ENCODE measurements around the gene PWWP2A.

GRCh38 chr5:160075073-160075472 lies 44.2 kb downstream of the PWWP2A start:
- TF ChIP-seq, protein P1, sequence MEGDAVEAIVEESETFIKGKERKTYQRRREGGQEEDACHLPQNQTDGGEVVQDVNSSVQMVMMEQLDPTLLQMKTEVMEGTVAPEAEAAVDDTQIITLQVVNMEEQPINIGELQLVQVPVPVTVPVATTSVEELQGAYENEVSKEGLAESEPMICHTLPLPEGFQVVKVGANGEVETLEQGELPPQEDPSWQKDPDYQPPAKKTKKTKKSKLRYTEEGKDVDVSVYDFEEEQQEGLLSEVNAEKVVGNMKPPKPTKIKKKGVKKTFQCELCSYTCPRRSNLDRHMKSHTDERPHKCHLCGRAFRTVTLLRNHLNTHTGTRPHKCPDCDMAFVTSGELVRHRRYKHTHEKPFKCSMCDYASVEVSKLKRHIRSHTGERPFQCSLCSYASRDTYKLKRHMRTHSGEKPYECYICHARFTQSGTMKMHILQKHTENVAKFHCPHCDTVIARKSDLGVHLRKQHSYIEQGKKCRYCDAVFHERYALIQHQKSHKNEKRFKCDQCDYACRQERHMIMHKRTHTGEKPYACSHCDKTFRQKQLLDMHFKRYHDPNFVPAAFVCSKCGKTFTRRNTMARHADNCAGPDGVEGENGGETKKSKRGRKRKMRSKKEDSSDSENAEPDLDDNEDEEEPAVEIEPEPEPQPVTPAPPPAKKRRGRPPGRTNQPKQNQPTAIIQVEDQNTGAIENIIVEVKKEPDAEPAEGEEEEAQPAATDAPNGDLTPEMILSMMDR (IDR thresholded peaks at IDR 0.05 in 2 of 3, conservative IDR thresholded peaks at IDR 0.05 in 1 of 3; ENCODE audit: borderline replicate concordance in 1 of 3, insufficient read depth in 1 of 3, low read depth in 2 of 3, low read length in 2 of 3): no peak
- TF ChIP-seq, protein P2, sequence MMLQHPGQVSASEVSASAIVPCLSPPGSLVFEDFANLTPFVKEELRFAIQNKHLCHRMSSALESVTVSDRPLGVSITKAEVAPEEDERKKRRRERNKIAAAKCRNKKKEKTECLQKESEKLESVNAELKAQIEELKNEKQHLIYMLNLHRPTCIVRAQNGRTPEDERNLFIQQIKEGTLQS (IDR thresholded peaks at IDR 0.05): no peak
- TF ChIP-seq JUND (IDR thresholded peaks at IDR 0.05) (no peak), SIN3A (IDR thresholded peaks at IDR 0.05; ENCODE audit: low read depth) (no peak), POLR2AphosphoS5 (IDR thresholded peaks at IDR 0.05; ENCODE audit: low read depth, low read length) (no peak), POLR2A (IDR thresholded peaks at IDR 0.05; ENCODE audit: borderline replicate concordance, extremely low read depth, insufficient read depth, insufficient read length) (no peak), ELF1 (IDR thresholded peaks at IDR 0.05; ENCODE audit: borderline replicate concordance, low read depth) (no peak), YY1 (IDR thresholded peaks at IDR 0.05; ENCODE audit: extremely low read depth, insufficient replicate concordance, low read depth, low read length) (no peak), EZH2 (IDR thresholded peaks at IDR 0.05) (no peak), ZNF274 (IDR thresholded peaks at IDR 0.05; ENCODE audit: low read depth, low read length) (no peak), CEBPB (IDR thresholded peaks at IDR 0.05; ENCODE audit: low read depth) (no peak)

All from HCT116 (cell line).